AG09319 (cell line): ENCODE measurements around the gene PRRT4.

ENCODE experiments used
- DNase-seq: peaks from one replicate; pipeline ENCODE4 v3.0.0-alpha.2; 2010; ENCODE audit warnings: low read depth; ENCODE audit errors: extremely low read depth
- CTCF ChIP-seq: IDR thresholded peaks from 2 replicates; pipeline ENCODE4 v1.5.1; 2011; ENCODE audit warnings: low read depth, mild to moderate bottlenecking, inconsistent platforms, low read length, moderate library complexity

Gene PRRT4

GRCh38 chr7:128359939-128360338 is 1.6 kb downstream of the PRRT4 start:
- no peak for TF ChIP-seq CTCF
- no peak for DNase-seq

GRCh38 chr7:128359336-128359735 is 2.2 kb downstream of the PRRT4 start:
- no peak for DNase-seq
- TF ChIP-seq CTCF: no peak

- no peak for TF ChIP-seq CTCF
Measured at GRCh38 chr7:128358233-128358632, 3.3 kb downstream of the PRRT4 start.

GRCh38 chr7:128357217-128357613 is 4.3 kb downstream of the PRRT4 start:
- DNase-seq: no peak
- TF ChIP-seq CTCF: no peak

More at GRCh38 chr7:128358233-128358632, 3.3 kb downstream of the PRRT4 start:
- no peak for DNase-seq

- no peak for TF ChIP-seq CTCF
- no peak for DNase-seq
Measured at GRCh38 chr7:128356546-128357216, 4.8 kb downstream of the PRRT4 start.

- no peak for DNase-seq
- TF ChIP-seq CTCF: no peak
Measured at GRCh38 chr7:128353610-128354009, 7.9 kb downstream of the PRRT4 start.

- TF ChIP-seq CTCF: no peak
- DNase-seq: no peak
Measured at GRCh38 chr7:128353189-128353588, 8.3 kb downstream of the PRRT4 start.
